Measurements from ENCODE around the gene TMEM86B. TPM values are rescaled to one million over a fixed set of nuclear protein-coding genes. Genes with fewer than 3 reads are reported as not detected.

TMEM86B gene
- total and polyA plus RNA-seq, 2 donors (not counting 3 experiments of a cell fraction or from before 2014, with no cell fraction given) = 4.5 to 5.4 TPM

- no peaks in the 10 kb centered on the region for H3K9me3 ChIP-seq (replicated peaks; ENCODE audit: control insufficient read depth, insufficient read depth, low read length)
- no peaks in the 10 kb centered on the region for H3K27me3 ChIP-seq (ENCODE audit: control insufficient read depth in 2 of 2, insufficient read depth in 2 of 2, low read length in 2 of 2)
- no peaks in the 10 kb centered on the region for H3K9me1 ChIP-seq (replicated peaks; ENCODE audit: control insufficient read depth, extremely low read depth, insufficient read depth, low read length)
- no peak overlapping the region for H3K4me3 ChIP-seq (replicated peaks in 1 of 3; ENCODE audit: insufficient read depth in 1 of 3, low read depth in 1 of 3, low read length in 3 of 3)
- no peak overlapping the region for H3K4me2 ChIP-seq (ENCODE audit: insufficient read depth, low read length)
- no peak for FAIRE-seq
- no peak for TF ChIP-seq GATA2 (IDR thresholded peaks at IDR 0.05; ENCODE audit: insufficient read depth, insufficient read length, low read depth, low read length)
- H4K20me1 ChIP-seq (replicated peaks; ENCODE audit: control insufficient read depth, extremely low read depth, insufficient read depth, low read length) = no peaks in the 10 kb centered on the region
- ChIA-PET CTCF (no interaction called here), POLR2A (no interaction called here)
- no peaks in the 10 kb centered on the region for H3K4me1 ChIP-seq (ENCODE audit: control insufficient read depth, extremely low read depth, insufficient read depth, low read length)
- dilution Hi-C loops (cut with MboI; ENCODE audit: extremely low pct_ligation_motif_present, low sequenced_read_pairs) (no loop called here), intact Hi-C loops (cut with micrococcal nuclease) (no loop called here)
- no peaks in the 10 kb centered on the region for H3K79me2 ChIP-seq (ENCODE audit: control insufficient read depth, insufficient read depth, low read length)
- BruUV-seq (replicated peaks) = no TSS peak
- H3K36me3 ChIP-seq (ENCODE audit: control insufficient read depth in 2 of 2, extremely low read depth in 1 of 2, insufficient read depth in 2 of 2, low read length in 2 of 2) = no peaks in the 10 kb centered on the region
- no peak overlapping the region for H2AFZ ChIP-seq (ENCODE audit: low read depth, low read length)
- H3K27ac ChIP-seq (ENCODE audit: insufficient read depth, low read depth, low read length) = no peak overlapping the region
- no peak for DNase-seq (ENCODE audit: low read depth, low spot score)
- H3K9ac ChIP-seq (replicated peaks; ENCODE audit: extremely low read depth, insufficient read depth, low read length) = no peak overlapping the region
Measured at GRCh38 chr19:55265723-55266386, 37.3 kb upstream of the TMEM86B start.

- BruUV-seq (replicated peaks) = no TSS peak
- Histone ChIP-seq H3K79me2 (ENCODE audit: control insufficient read depth, insufficient read depth, low read length) (no peaks in the 10 kb centered on the region), H4K20me1 (replicated peaks; ENCODE audit: control insufficient read depth, extremely low read depth, insufficient read depth, low read length) (no peaks in the 10 kb centered on the region), H3K9me1 (replicated peaks; ENCODE audit: control insufficient read depth, extremely low read depth, insufficient read depth, low read length) (no peaks in the 10 kb centered on the region), H3K4me2 (ENCODE audit: insufficient read depth, low read length) (no peak overlapping the region), H2AFZ (ENCODE audit: low read depth, low read length) (no peak overlapping the region), H3K27me3 (ENCODE audit: control insufficient read depth in 2 of 2, insufficient read depth in 2 of 2, low read length in 2 of 2) (no peaks in the 10 kb centered on the region), H3K36me3 (ENCODE audit: control insufficient read depth in 2 of 2, extremely low read depth in 1 of 2, insufficient read depth in 2 of 2, low read length in 2 of 2) (no peaks in the 10 kb centered on the region), H3K9me3 (replicated peaks; ENCODE audit: control insufficient read depth, insufficient read depth, low read length) (no peaks in the 10 kb centered on the region), H3K4me3 (replicated peaks in 1 of 3; ENCODE audit: insufficient read depth in 1 of 3, low read depth in 1 of 3, low read length in 3 of 3) (no peak overlapping the region), H3K4me1 (ENCODE audit: control insufficient read depth, extremely low read depth, insufficient read depth, low read length) (no peaks in the 10 kb centered on the region), H3K27ac (ENCODE audit: insufficient read depth, low read depth, low read length) (no peak overlapping the region), H3K9ac (replicated peaks; ENCODE audit: extremely low read depth, insufficient read depth, low read length) (no peak overlapping the region)
- no peak for TF ChIP-seq MAX (IDR thresholded peaks at IDR 0.05; ENCODE audit: insufficient read depth, insufficient read length)
- no peak for TF ChIP-seq EZH2 (IDR thresholded peaks at IDR 0.05; ENCODE audit: borderline replicate concordance, low read depth, low read length, severe bottlenecking)
- no peak for TF ChIP-seq GATA2 (IDR thresholded peaks at IDR 0.05; ENCODE audit: insufficient read depth, insufficient read length, low read depth, low read length)
- CTCF ChIA-PET = no interaction called here
- DNase-seq (ENCODE audit: low read depth, low spot score) (no peak), FAIRE-seq (no peak)
- dilution Hi-C loops (cut with MboI; ENCODE audit: extremely low pct_ligation_motif_present, low sequenced_read_pairs) (no loop called here), intact Hi-C loops (cut with micrococcal nuclease) (no loop called here)
- POLR2A ChIA-PET = no interaction called here
Measured at GRCh38 chr19:55265173-55265572, 36.6 kb upstream of the TMEM86B start.
